ENCODE data around the gene KAT7. TPM values are rescaled to one million over a fixed set of nuclear protein-coding genes. Genes with fewer than 3 reads are reported as not detected.

KAT7 gene
- total RNA-seq, 1 experiment from 2014 or later, result 45.8 TPM

DNA sequence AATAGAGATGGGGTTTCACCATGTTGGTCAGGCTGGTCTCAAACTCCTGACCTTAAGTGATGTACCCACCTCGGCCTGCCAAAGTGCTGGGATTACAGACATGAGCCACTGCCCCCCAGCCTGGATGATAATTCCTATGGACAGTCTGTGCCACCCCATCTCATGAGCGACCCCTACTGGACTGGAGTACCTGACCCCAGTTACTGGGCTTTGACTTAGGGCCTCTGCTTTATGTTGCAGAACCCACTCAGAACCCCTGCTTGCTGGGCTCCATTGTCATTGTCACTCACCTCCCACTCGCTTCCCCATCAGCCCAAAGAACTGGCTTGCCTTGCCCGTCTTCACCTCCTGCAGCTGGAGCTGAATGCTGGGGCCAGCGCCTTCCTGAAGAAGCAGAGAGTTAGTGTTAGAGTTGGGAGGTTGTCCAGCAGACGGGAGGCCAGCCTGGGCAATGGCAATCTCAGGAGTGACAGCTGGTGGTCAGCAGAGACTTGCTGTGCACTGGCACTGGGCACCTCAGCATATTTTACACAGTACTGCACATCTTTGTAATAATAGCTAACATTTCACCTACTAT lies 55.4 kb downstream of the KAT7 start:
- no peak overlapping the region for H2AFZ ChIP-seq (ENCODE audit: low read length)
- no peaks in the 10 kb centered on the region for H3K9me3 ChIP-seq (ENCODE audit: low read length)
- H3K9me2 ChIP-seq (replicated peaks; ENCODE audit: insufficient read depth, low read length), result no peaks in the 10 kb centered on the region
- no peaks in the 10 kb centered on the region for H3K79me2 ChIP-seq (ENCODE audit: low read length)
- H3K4me3 ChIP-seq (ENCODE audit: low read length), result no peak overlapping the region
- H3K36me3 ChIP-seq (ENCODE audit: insufficient read depth, low read length), result 0 out of 2 replicates have a peak, but pooled peaks cover 3% of the 10 kb centered on the region
- peak; percentile 64 for DNase-seq
- 0 out of 2 replicates have a peak, but pooled peaks cover 6% of the 10 kb centered on the region for H4K20me1 ChIP-seq (ENCODE audit: insufficient read depth, low read depth, low read length)
- H3K27me3 ChIP-seq (ENCODE audit: low read length), result no peaks in the 10 kb centered on the region
- H3K4me2 ChIP-seq (ENCODE audit: low read depth, low read length, poor library complexity, severe bottlenecking), result no peak overlapping the region
- no peaks in the 10 kb centered on the region for H3K4me1 ChIP-seq (ENCODE audit: low read length)
- H3K27ac ChIP-seq (ENCODE audit: low read length), result no peak overlapping the region
- H3K9ac ChIP-seq (ENCODE audit: low read length), result no peak overlapping the region

DNA sequence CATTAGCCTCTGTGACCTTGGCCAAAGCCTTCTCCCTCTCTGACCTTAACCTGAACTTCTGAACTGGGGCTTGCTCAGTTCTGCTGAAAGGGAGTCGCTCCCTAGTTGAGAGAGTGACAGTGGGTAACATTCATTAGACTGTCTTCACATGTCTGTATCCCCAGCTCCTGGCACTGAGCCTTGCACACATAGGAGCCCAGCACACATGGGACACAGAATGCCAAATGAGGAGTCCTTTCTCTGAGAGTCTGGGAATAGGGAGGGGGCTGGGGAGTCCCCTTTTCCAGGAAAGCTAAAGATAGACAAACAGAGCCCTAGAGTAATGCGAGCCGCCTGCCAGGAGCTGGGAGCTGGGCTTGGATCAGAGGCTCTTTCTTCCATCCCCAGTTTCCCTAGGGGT lies 56.8 kb downstream of the KAT7 start:
- Histone ChIP-seq H4K20me1 (ENCODE audit: insufficient read depth, low read depth, low read length) (0 out of 2 replicates have a peak, but pooled peaks cover 6% of the 10 kb centered on the region), H3K9me3 (ENCODE audit: low read length) (no peaks in the 10 kb centered on the region), H2AFZ (ENCODE audit: low read length) (no peak overlapping the region), H3K36me3 (ENCODE audit: insufficient read depth, low read length) (0 out of 2 replicates have a peak, but pooled peaks cover 3% of the 10 kb centered on the region), H3K79me2 (ENCODE audit: low read length) (no peaks in the 10 kb centered on the region), H3K27ac (ENCODE audit: low read length) (no peak overlapping the region), H3K4me2 (ENCODE audit: low read depth, low read length, poor library complexity, severe bottlenecking) (no peak overlapping the region), H3K4me1 (ENCODE audit: low read length) (no peaks in the 10 kb centered on the region), H3K4me3 (ENCODE audit: low read length) (no peak overlapping the region), H3K9ac (ENCODE audit: low read length) (no peak overlapping the region), H3K27me3 (ENCODE audit: low read length) (no peaks in the 10 kb centered on the region), H3K9me2 (replicated peaks; ENCODE audit: insufficient read depth, low read length) (no peaks in the 10 kb centered on the region)
- DNase-seq, result no peak

DNA sequence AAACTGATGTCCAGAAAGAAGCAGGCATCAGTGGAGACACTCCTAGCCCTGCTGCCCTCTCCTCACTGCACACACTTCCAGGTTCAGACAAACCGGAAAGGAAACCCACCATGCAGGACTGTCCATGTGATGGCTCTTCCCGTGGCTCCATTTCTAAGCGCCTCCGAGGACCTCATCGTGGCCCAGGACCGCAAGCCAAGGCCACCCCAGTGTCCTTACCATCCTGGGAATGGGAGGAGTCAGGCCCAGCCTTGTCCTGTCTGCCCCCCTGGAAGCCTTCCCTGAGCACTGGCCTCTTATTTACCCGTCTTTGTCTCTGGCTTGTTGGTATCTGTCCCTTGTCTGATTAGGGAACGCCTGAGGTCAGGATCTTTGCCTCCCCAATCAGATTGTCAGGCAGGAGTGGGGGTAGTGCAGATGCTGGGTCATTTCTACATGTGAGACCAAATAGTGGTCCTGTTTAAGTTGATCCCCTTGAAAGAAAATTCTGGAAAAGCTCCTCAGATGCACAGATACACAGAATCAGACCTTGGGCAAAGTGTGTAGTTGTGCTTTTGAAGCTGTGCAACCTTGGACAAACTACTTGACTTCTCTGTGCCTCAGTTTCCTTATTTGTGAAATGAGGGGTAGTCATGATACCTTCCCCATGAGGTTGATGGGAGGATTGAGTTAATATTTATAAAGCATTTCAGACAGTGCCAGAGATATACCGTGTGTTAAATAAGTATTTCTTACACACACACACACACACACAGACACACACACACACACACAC lies 58.6 kb downstream of the KAT7 start:
- no peak overlapping the region for H3K27ac ChIP-seq (ENCODE audit: low read length)
- H3K9me3 ChIP-seq (ENCODE audit: low read length), result no peaks in the 10 kb centered on the region
- H3K4me2 ChIP-seq (ENCODE audit: low read depth, low read length, poor library complexity, severe bottlenecking), result no peak overlapping the region
- H3K36me3 ChIP-seq (ENCODE audit: insufficient read depth, low read length), result 0 out of 2 replicates have a peak, but pooled peaks cover 3% of the 10 kb centered on the region
- no peak overlapping the region for H2AFZ ChIP-seq (ENCODE audit: low read length)
- H3K79me2 ChIP-seq (ENCODE audit: low read length), result no peaks in the 10 kb centered on the region
- DNase-seq, result no peak
- H3K4me3 ChIP-seq (ENCODE audit: low read length), result no peak overlapping the region
- no peak overlapping the region for H3K9ac ChIP-seq (ENCODE audit: low read length)
- no peaks in the 10 kb centered on the region for H3K9me2 ChIP-seq (replicated peaks; ENCODE audit: insufficient read depth, low read length)
- H3K27me3 ChIP-seq (ENCODE audit: low read length), result no peaks in the 10 kb centered on the region
- no peaks in the 10 kb centered on the region; the same call in 1 of the 2 replicates for H3K4me1 ChIP-seq (ENCODE audit: low read length)
- 0 out of 2 replicates have a peak, but pooled peaks cover 6% of the 10 kb centered on the region for H4K20me1 ChIP-seq (ENCODE audit: insufficient read depth, low read depth, low read length)

DNA sequence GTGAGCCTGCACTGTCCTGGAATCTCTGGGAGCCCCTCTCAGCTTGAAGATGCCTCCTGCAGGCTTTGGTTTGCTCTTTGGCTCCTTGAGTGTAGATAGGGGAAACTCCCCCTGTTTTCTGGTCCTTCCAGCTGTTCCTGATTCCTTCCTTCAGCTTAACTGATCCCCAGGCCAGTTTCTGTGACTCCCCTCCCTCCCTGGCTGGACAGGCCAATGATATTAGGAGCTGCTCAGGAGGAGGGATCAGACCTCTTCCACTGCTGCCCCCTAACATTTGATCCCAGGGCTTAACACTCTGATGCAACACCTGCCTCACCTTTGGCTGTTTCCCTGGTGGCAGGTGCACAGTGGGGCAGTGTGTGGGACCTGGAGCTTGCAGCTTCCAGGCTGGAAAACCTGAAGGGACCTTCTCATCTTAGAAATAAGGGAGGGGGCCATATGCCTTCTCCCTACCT lies 59.6 kb downstream of the KAT7 start, which contains the start of gene TAC4:
Gene TAC4, minus strand, starts transcription at position 51 of the 455 bp plus-strand sequence. CDS start 52 bp downstream, outside the sequence.
- Histone ChIP-seq H2AFZ (ENCODE audit: low read length) (no peak within 1 kb of the TSS), H3K4me2 (ENCODE audit: low read depth, low read length, poor library complexity, severe bottlenecking) (no peak within 1 kb of the TSS), H3K27me3 (ENCODE audit: low read length) (no peaks in the 10 kb centered on the region), H3K4me1 (ENCODE audit: low read length) (no peaks in the 10 kb centered on the region; the same call in 1 of the 2 replicates), H3K27ac (ENCODE audit: low read length) (no peak within 1 kb of the TSS), H3K36me3 (ENCODE audit: insufficient read depth, low read length) (0 out of 2 replicates have a peak, but pooled peaks cover 3% of the 10 kb centered on the region), H3K9me2 (replicated peaks; ENCODE audit: insufficient read depth, low read length) (no peaks in the 10 kb centered on the region), H3K9ac (ENCODE audit: low read length) (no peak within 1 kb of the TSS), H3K4me3 (ENCODE audit: low read length) (no peak within 1 kb of the TSS), H3K9me3 (ENCODE audit: low read length) (no peaks in the 10 kb centered on the region), H4K20me1 (ENCODE audit: insufficient read depth, low read depth, low read length) (0 out of 2 replicates have a peak, but pooled peaks cover 6% of the 10 kb centered on the region), H3K79me2 (ENCODE audit: low read length) (no peaks in the 10 kb centered on the region)
- no peak for DNase-seq

DNA sequence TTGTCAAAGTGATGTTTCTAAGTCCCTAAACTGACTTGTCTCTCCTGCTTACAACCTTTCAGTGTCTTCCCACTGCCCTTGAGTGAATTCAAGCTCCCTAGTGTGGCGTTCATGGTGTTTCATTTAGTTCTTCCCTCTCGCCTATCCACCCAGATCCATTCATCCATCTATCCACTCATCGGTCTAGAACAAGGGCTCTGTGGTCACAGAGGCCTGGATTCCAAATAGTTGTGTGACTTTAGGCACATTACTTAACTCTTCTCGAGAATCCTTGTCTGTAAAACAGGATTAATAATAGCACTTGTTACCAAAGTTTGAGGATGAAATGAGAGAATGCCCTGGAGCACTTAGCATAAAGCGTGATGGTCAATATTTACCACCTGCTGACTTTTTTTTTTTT lies 60.3 kb downstream of the KAT7 start:
- Histone ChIP-seq H3K27ac (ENCODE audit: low read length) (no peak overlapping the region), H3K9me2 (replicated peaks; ENCODE audit: insufficient read depth, low read length) (no peaks in the 10 kb centered on the region), H2AFZ (ENCODE audit: low read length) (no peak overlapping the region), H3K4me2 (ENCODE audit: low read depth, low read length, poor library complexity, severe bottlenecking) (no peak overlapping the region), H3K36me3 (ENCODE audit: insufficient read depth, low read length) (0 out of 2 replicates have a peak, but pooled peaks cover 3% of the 10 kb centered on the region), H3K4me3 (ENCODE audit: low read length) (no peak overlapping the region), H4K20me1 (ENCODE audit: insufficient read depth, low read depth, low read length) (0 out of 2 replicates have a peak, but pooled peaks cover 6% of the 10 kb centered on the region), H3K4me1 (ENCODE audit: low read length) (no peaks in the 10 kb centered on the region; the same call in 1 of the 2 replicates), H3K27me3 (ENCODE audit: low read length) (no peaks in the 10 kb centered on the region), H3K9me3 (ENCODE audit: low read length) (no peaks in the 10 kb centered on the region), H3K79me2 (ENCODE audit: low read length) (no peaks in the 10 kb centered on the region), H3K9ac (ENCODE audit: low read length) (no peak overlapping the region)
- no peak for DNase-seq

DNA sequence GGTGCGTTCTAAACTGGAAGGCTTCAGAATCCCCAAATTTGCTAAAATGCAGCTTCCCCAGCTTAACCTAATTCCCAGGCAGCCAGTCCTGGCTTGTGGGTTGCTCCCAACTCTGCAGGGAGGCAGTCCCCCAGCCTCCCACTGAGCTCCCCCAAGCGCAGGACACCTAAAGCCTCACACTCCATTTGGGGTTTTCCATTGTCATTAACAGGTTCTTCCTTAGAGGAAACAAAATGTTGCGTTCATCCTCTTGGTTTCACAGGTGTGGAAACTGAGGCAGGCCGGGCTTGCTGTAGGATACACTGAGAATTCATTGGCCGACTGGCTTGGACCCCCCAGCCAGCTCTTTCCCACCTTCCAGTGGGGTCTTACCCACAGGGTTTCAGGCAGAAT lies 61.7 kb downstream of the KAT7 start:
- 0 out of 2 replicates have a peak, but pooled peaks cover 3% of the 10 kb centered on the region for H3K36me3 ChIP-seq (ENCODE audit: insufficient read depth, low read length)
- H3K27ac ChIP-seq (ENCODE audit: low read length), result no peak overlapping the region
- H3K9ac ChIP-seq (ENCODE audit: low read length), result no peak overlapping the region
- no peak for DNase-seq
- H3K27me3 ChIP-seq (ENCODE audit: low read length), result no peaks in the 10 kb centered on the region
- no peak overlapping the region for H2AFZ ChIP-seq (ENCODE audit: low read length)
- no peaks in the 10 kb centered on the region for H3K79me2 ChIP-seq (ENCODE audit: low read length)
- no peaks in the 10 kb centered on the region; the same call in 1 of the 2 replicates for H3K4me1 ChIP-seq (ENCODE audit: low read length)
- 0 out of 2 replicates have a peak, but pooled peaks cover 6% of the 10 kb centered on the region for H4K20me1 ChIP-seq (ENCODE audit: insufficient read depth, low read depth, low read length)
- no peak overlapping the region for H3K4me3 ChIP-seq (ENCODE audit: low read length)
- H3K4me2 ChIP-seq (ENCODE audit: low read depth, low read length, poor library complexity, severe bottlenecking), result no peak overlapping the region
- H3K9me3 ChIP-seq (ENCODE audit: low read length), result no peaks in the 10 kb centered on the region
- H3K9me2 ChIP-seq (replicated peaks; ENCODE audit: insufficient read depth, low read length), result no peaks in the 10 kb centered on the region

DNA sequence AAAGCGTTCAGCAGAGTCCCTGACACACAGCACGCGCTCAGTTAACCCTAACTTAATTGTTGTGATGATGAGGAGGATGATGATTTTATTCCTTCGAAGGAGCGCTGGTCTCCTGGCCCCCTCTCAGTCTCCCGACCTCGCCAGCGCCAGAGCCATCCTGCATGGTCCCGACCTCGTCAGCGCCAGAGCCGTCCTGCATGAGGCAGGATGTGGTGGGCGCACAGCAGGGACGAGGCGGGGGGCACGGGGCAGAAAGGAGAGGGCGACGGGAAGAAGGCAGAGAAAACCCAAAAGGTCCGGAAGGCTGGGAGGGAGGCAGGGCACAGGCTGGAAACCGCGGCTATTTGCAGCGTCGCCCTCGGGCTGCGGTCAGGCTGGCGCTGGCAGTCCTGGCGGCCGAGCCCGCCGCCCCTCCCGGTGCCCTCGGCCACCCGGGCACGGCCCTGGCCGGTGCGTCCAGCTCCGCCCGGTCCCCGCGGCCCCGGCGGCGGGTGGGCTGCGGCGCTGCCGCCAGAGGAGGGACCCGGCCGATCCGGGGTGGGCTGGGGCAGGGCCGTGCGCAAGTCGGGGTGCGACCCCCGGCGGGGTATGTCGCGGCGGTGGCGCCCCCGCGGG lies 62.4 kb downstream of the KAT7 start:
- H3K36me3 ChIP-seq (ENCODE audit: insufficient read depth, low read length), result 0 out of 2 replicates have a peak, but pooled peaks cover 3% of the 10 kb centered on the region
- no peak overlapping the region for H3K27ac ChIP-seq (ENCODE audit: low read length)
- H3K4me2 ChIP-seq (ENCODE audit: low read depth, low read length, poor library complexity, severe bottlenecking), result peak overlapping the region; percentile 47
- no peaks in the 10 kb centered on the region for H3K9me2 ChIP-seq (replicated peaks; ENCODE audit: insufficient read depth, low read length)
- no peaks in the 10 kb centered on the region for H3K79me2 ChIP-seq (ENCODE audit: low read length)
- no peaks in the 10 kb centered on the region for H3K27me3 ChIP-seq (ENCODE audit: low read length)
- H2AFZ ChIP-seq (ENCODE audit: low read length), result no peak overlapping the region
- H3K4me3 ChIP-seq (ENCODE audit: low read length), result no peak overlapping the region; the same call in 1 of the 2 replicates
- H3K4me1 ChIP-seq (ENCODE audit: low read length), result no peaks in the 10 kb centered on the region; the same call in 1 of the 2 replicates
- no peaks in the 10 kb centered on the region for H3K9me3 ChIP-seq (ENCODE audit: low read length)
- DNase-seq, result no peak
- 0 out of 2 replicates have a peak, but pooled peaks cover 6% of the 10 kb centered on the region for H4K20me1 ChIP-seq (ENCODE audit: insufficient read depth, low read depth, low read length)
- H3K9ac ChIP-seq (ENCODE audit: low read length), result peak overlapping the region; percentile 39

Data from Karpas-422 (cell line).